Measurements from ENCODE around the gene STX1B. TPM values are rescaled to one million over a fixed set of nuclear protein-coding genes. Genes with fewer than 3 reads are reported as not detected.

STX1B gene
- total and polyA plus RNA-seq, 2 of the 8 experiments (the other 6 are each of a cell fraction or from before 2014, with no cell fraction given) = 8.9 to 20.2 TPM

DNA sequence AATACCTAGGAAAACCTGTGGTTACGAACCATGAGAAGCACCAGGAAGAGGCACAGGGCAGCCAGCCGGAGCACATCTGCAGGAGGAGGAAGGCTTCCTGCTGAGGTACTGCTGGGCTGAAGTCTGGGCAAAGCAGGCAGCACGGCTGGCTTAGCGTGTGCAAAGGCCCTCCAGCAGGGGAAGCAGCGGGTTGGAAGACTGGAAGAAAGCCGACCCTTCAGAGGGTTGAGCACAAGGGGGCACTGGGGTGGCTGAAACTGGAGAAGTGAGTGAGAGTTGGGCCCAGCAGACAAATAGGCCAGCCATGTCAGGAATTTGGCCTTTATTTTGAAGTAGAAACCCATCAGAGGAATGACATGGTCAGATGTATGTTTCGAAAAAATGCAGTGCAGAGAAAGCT is 37.6 kb downstream of the STX1B start:
- H3K9ac ChIP-seq (replicated peaks in 1 of 4; ENCODE audit: extremely low read depth in 1 of 4, low read depth in 3 of 4, low read length in 3 of 4) = no peak overlapping the region
- H3K23me2 ChIP-seq (ENCODE audit: low read depth, low read length) = peaks cover 2% of the 10 kb centered on the region; the same call in 1 of the 2 replicates
- H4K5ac ChIP-seq (ENCODE audit: insufficient read length, low read depth, low read length) = no peak overlapping the region
- H3K27ac ChIP-seq (ENCODE audit: low read depth, low read length) = no peak overlapping the region
- no peaks in the 10 kb centered on the region for H3K9me3 ChIP-seq (ENCODE audit: insufficient read depth in 2 of 2, low read depth in 1 of 2, low read length in 1 of 2)
- H3K4me3 ChIP-seq (ENCODE audit: extremely low read depth in 1 of 4, insufficient read depth in 2 of 4, low read depth in 3 of 4, low read length in 4 of 4) = no peak overlapping the region
- no peak for FAIRE-seq
- no peak overlapping the region for H3K18ac ChIP-seq (ENCODE audit: extremely low read depth, low read length)
- H2AK5ac ChIP-seq (ENCODE audit: low read depth, low read length) = no peak overlapping the region
- H3K4me1 ChIP-seq (replicated peaks in 1 of 4; ENCODE audit: control insufficient read depth in 3 of 4, insufficient read depth in 4 of 4, low read length in 3 of 4) = no peaks in the 10 kb centered on the region
- no peak overlapping the region for H3K4ac ChIP-seq (replicated peaks; ENCODE audit: insufficient read length, low read depth, low read length)
- H2BK12ac ChIP-seq (ENCODE audit: low read depth, low read length) = no peak overlapping the region
- POLR2A ChIA-PET (ENCODE audit: partially characterized antibody) = interaction anchor here (0.7 to 5.0 kb wide), 6 partner anchors 9 to 229 kb away, joined by 3 to 25 read pairs (median 6); partner anchors contain the start of gene HSD3B7
- no peak overlapping the region for H2BK15ac ChIP-seq (ENCODE audit: low read length)
- H4K8ac ChIP-seq (ENCODE audit: extremely low read depth, insufficient read depth, low read length) = no peak overlapping the region
- no peak overlapping the region for H3K23ac ChIP-seq (ENCODE audit: insufficient read length)
- no peak overlapping the region for H2BK20ac ChIP-seq (ENCODE audit: low read length)
- no peak overlapping the region for H3K4me2 ChIP-seq (ENCODE audit: insufficient read depth in 1 of 2, low read depth in 2 of 2, low read length in 2 of 2)
- H3K79me2 ChIP-seq (ENCODE audit: control insufficient read depth in 1 of 2, insufficient read depth in 2 of 2, low read length in 2 of 2) = no peaks in the 10 kb centered on the region
- H4K91ac ChIP-seq (replicated peaks; ENCODE audit: insufficient read length, low read length) = no peak overlapping the region
- H3K14ac ChIP-seq (ENCODE audit: insufficient read length) = no peak overlapping the region
- TF ChIP-seq POLR2AphosphoS5 (IDR thresholded peaks at IDR 0.05; ENCODE audit: low read depth, low read length) (no peak; the same call in 1 of the 2 replicates), CTCF (IDR thresholded peaks at IDR 0.05; ENCODE audit: control extremely low read depth in 1 of 3, insufficient read depth in 1 of 3, low read depth in 1 of 3, low read length in 3 of 3) (peak in 2 of 3 experiments; percentile 45 to 61; a peak in 3 of 4 replicates)
- H3K56ac ChIP-seq (replicated peaks; ENCODE audit: insufficient read length, low read depth, low read length) = no peak overlapping the region
- H4K20me1 ChIP-seq (replicated peaks in 1 of 2; ENCODE audit: control insufficient read depth in 1 of 2, insufficient read depth in 2 of 2, low read length in 2 of 2) = peaks cover 1 to 11% of the 10 kb centered on the region in 2 experiments
- CTCF ChIA-PET (ENCODE audit: partially characterized antibody) = interaction anchor here (0.7 to 1.2 kb wide), 5 partner anchors 10 to 35 kb away, joined by 3 to 9 read pairs (median 4); no protein-coding TSS in a partner anchor
- H3K79me1 ChIP-seq (ENCODE audit: low read depth, low read length) = no peaks in the 10 kb centered on the region; the same call in 1 of the 2 replicates
- DNase-seq (ENCODE audit: low read depth in 1 of 2, low spot score in 2 of 2) = no peak
- WGBS, 2 experiments (ENCODE audit: extremely low coverage in 1 of 2, insufficient coverage in 1 of 2, insufficient read length in 1 of 2, insufficient replicate concordance in 2 of 2, low coverage in 1 of 2, low lambda C conversion rate in 2 of 2, missing lambda C conversion rate in 1 of 2) = 92% methylated on average over 7 of the region's 7 CpGs; no CpG with 5 or more reads in 1 of the 2 experiments
- H2AFZ ChIP-seq (ENCODE audit: low read length) = no peak overlapping the region
- H3K36me3 ChIP-seq (ENCODE audit: control insufficient read depth in 2 of 4, insufficient read depth in 4 of 4, low read length in 3 of 4) = peaks cover 31 to 55% (median 49%) of the 10 kb centered on the region in 4 experiments
- H2BK5ac ChIP-seq (ENCODE audit: low read depth, low read length) = no peak overlapping the region
- no peaks in the 10 kb centered on the region for H3K27me3 ChIP-seq (replicated peaks in 1 of 4; ENCODE audit: control insufficient read depth in 3 of 4, extremely low read depth in 1 of 4, insufficient read depth in 3 of 4, low read length in 3 of 4)
- H2BK120ac ChIP-seq (replicated peaks; ENCODE audit: low read depth, low read length) = no peak overlapping the region
